ENCODE results near the gene ROS1.

Gene ROS1

GRCh38 chr6:117309069-117309468 lies 116.7 kb downstream of the ROS1 start:
- no peak for DNase-seq (ENCODE audit: low read depth)

GRCh38 chr6:117307655-117308054 lies 118.1 kb downstream of the ROS1 start:
- no peak for DNase-seq (ENCODE audit: low read depth)

GRCh38 chr6:117306227-117306790 lies 119.4 kb downstream of the ROS1 start:
- DNase-seq (ENCODE audit: low read depth): no peak

- no peak for DNase-seq (ENCODE audit: low read depth)
These were observed 121.3 kb downstream of the ROS1 start for GRCh38 chr6:117304446-117304845.

GRCh38 chr6:117303323-117303722 lies 122.4 kb downstream of the ROS1 start:
- no peak for DNase-seq (ENCODE audit: low read depth)

- no peak for DNase-seq (ENCODE audit: low read depth)
These were observed 126.8 kb downstream of the ROS1 start for GRCh38 chr6:117298941-117299340.

- DNase-seq (ENCODE audit: low read depth): no peak
These were observed 135.4 kb downstream of the ROS1 start for GRCh38 chr6:117290173-117290846.

- DNase-seq (ENCODE audit: low read depth): no peak
These were observed 137.5 kb downstream of the ROS1 start for GRCh38 chr6:117288083-117288715.

- no peak for DNase-seq (ENCODE audit: low read depth)
These were observed 144.8 kb downstream of the ROS1 start for GRCh38 chr6:117280922-117281321.

GRCh38 chr6:117276778-117277316 lies 148.9 kb downstream of the ROS1 start:
- DNase-seq (ENCODE audit: low read depth): no peak

GRCh38 chr6:117275711-117276110 lies 150.0 kb downstream of the ROS1 start:
- no peak for DNase-seq (ENCODE audit: low read depth)

- no peak for DNase-seq (ENCODE audit: low read depth)
These were observed 150.5 kb downstream of the ROS1 start for GRCh38 chr6:117275205-117275604.

- no peak for DNase-seq (ENCODE audit: low read depth)
These were observed 152.9 kb downstream of the ROS1 start for GRCh38 chr6:117272891-117273290.

- no peak for DNase-seq (ENCODE audit: low read depth)
These were observed 153.5 kb downstream of the ROS1 start for GRCh38 chr6:117272032-117272866.

- no peak for DNase-seq (ENCODE audit: low read depth)
These were observed 154.8 kb downstream of the ROS1 start for GRCh38 chr6:117270843-117271507.

- DNase-seq (ENCODE audit: low read depth): no peak
These were observed 155.5 kb downstream of the ROS1 start for GRCh38 chr6:117270055-117270842.

GRCh38 chr6:117269638-117270054 lies 156.1 kb downstream of the ROS1 start:
- DNase-seq (ENCODE audit: low read depth): no peak

- DNase-seq (ENCODE audit: low read depth): no peak
These were observed 156.8 kb downstream of the ROS1 start for GRCh38 chr6:117268924-117269323.

- DNase-seq (ENCODE audit: low read depth): no peak
These were observed 157.8 kb downstream of the ROS1 start for GRCh38 chr6:117267766-117268534.

- DNase-seq (ENCODE audit: low read depth): no peak
These were observed 158.7 kb downstream of the ROS1 start for GRCh38 chr6:117267054-117267347.

All from CMK (cell line).